ENCODE measurements around the gene CNST.

CNST gene

DNA sequence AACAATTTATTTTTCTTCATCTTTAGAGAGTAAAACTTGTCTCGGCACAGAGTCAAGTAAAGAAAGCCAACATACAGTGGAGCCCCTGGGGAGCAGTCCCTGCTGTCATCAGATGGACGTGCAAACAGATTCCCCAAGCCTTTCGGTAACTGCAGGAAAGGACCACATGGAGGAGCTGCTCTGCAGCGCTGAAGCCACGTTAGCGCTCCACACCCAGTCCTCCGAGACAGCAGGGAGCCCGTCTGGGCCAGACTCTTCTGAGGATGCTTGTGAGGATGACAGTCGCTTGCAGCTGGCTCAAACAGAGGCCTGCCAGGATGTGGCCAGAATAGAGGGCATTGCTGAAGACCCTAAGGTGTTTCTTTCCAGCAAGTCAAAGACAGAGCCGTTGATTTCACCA lies 80.9 kb downstream of the CNST start:
- Histone ChIP-seq H3K27ac (peak overlapping the region in 1 of 2 donors; percentile 55), H3K4me3 (no peak overlapping the region)
- DNase-seq (ENCODE audit: low spot score) = no peak
- TF ChIP-seq, protein P1, sequence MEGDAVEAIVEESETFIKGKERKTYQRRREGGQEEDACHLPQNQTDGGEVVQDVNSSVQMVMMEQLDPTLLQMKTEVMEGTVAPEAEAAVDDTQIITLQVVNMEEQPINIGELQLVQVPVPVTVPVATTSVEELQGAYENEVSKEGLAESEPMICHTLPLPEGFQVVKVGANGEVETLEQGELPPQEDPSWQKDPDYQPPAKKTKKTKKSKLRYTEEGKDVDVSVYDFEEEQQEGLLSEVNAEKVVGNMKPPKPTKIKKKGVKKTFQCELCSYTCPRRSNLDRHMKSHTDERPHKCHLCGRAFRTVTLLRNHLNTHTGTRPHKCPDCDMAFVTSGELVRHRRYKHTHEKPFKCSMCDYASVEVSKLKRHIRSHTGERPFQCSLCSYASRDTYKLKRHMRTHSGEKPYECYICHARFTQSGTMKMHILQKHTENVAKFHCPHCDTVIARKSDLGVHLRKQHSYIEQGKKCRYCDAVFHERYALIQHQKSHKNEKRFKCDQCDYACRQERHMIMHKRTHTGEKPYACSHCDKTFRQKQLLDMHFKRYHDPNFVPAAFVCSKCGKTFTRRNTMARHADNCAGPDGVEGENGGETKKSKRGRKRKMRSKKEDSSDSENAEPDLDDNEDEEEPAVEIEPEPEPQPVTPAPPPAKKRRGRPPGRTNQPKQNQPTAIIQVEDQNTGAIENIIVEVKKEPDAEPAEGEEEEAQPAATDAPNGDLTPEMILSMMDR (IDR thresholded peaks at IDR 0.05) = no peak

DNA sequence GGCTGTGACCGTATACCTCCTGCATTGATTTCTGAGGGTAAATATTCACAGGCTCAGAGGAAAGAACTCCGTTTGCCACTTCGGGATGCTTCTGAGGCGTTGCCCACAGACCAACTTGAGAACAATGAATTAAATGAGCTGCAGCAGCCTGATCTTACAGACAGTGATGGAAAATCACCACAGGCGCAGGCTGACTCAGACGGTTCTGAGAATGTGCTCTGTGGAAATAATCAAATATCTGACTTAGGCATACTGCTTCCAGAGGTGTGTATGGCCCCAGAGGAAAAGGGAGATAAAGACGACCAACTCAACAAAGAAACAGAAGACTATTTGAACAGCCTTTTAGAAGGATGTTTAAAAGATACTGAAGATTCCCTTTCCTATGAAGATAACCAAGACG lies 81.3 kb downstream of the CNST start:
- no peak for DNase-seq (ENCODE audit: low spot score)
- H3K4me3 ChIP-seq = no peak overlapping the region
- H3K27ac ChIP-seq = peak overlapping the region in 1 of 2 donors; percentile 55
- TF ChIP-seq, protein P1 (IDR thresholded peaks at IDR 0.05) = no peak

DNA sequence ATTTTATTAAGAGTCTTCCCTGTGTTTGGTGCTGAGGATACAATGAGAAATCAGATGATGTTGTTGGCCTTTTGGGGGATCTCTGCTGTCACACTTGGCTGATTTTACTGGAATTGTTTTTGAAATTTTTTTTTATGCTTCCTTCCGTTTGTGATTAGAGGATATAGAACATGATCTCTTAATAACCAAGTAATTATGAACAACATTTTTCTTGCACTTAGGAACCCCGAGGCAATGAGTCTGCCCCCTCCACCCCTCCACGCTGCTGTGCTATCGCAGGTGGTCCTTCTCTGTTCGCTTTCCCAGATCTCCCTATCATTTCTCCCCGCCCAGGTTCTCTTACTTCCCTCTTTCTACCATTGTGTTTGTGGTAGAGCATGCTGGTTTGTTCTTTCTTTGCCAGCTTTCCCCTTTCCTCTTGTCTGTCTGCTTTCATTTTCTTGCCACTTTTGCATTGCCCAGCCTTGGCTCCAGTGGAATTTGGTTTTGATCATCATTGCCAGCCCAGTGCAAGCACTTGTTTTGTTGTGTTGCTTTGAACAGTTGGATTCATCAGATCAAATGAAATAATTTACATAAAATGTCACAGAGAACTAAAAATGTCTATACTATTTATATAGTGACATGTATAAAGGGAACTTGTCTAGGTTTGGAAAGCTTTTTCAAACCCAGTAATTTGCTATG lies 84.9 kb downstream of the CNST start:
- no peak for DNase-seq (ENCODE audit: low spot score)
- TF ChIP-seq, protein P1 (IDR thresholded peaks at IDR 0.05) = no peak
- Histone ChIP-seq H3K4me3 (no peak overlapping the region), H3K27ac (no peak overlapping the region)

DNA sequence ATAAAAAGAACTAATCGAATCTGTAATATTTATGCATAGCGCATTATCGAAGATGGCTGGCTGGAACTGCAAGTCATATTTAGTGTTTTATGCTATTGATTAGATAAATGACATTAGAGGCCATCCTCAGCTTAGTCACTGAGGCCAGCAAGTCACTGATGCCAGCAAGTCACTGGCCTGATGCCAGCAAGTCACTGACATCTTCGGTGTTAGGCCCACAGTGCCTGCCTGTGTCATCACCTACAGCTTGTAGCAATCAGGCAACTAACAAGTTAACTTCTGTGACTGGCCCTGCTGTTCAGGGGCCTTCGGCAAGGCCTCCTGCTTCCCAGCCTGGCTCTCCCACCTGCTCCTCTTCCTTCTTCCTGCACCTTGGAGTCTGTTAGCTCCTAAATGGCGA lies 92.3 kb downstream of the CNST start:
- H3K27ac ChIP-seq = no peak overlapping the region
- no peak for DNase-seq (ENCODE audit: low spot score)
- TF ChIP-seq, protein P1 (IDR thresholded peaks at IDR 0.05) = no peak
- no peak overlapping the region for H3K4me3 ChIP-seq

DNA sequence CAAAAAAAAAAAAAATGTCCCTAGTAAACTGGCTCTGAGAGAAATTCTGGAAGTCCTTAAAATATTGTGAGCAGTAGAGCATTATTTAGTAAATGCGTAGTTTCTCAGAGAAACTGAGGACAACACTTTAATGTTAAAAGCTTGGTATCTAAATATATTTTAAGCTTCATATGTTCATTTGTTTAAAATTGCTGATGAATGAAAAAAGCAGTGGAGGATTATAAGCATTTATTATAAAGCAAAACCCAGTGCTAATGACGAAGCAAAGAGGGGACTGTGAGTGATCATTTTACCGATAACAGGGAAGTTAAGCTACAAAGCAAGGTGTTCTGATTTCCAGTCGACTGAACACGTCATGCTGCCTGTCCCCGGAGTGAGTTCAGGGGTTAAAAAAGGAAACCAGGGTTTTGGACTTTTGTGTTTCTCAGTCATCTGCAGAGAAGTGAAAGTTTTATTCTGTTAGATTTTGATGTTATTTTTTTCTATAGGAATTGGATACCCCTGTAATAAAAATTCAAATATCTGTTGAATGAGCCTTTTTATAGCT lies 93.4 kb downstream of the CNST start:
- no peak for DNase-seq (ENCODE audit: low spot score)
- TF ChIP-seq, protein P1 (IDR thresholded peaks at IDR 0.05) = no peak
- Histone ChIP-seq H3K4me3 (no peak overlapping the region), H3K27ac (no peak overlapping the region)

DNA sequence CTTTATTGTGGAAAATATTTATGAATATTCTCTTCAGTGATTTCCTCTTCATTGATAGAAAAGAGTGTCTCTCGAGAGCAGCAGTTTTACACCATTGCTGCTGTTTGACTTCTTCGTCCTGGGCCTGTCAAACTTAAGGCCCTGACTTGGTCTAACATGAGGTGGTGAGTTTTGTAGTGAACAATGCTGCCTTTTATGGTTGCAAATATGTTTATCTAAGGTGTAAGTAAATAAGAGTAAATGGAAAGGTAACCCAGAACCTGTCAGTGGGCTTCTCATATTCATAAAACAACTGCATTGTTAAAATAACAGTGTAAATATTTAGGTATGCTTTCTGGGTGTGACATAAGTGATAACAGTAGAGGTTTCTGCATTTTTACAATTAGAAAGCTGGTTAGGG lies 95.2 kb downstream of the CNST start:
- no peak for DNase-seq (ENCODE audit: low spot score)
- Histone ChIP-seq H3K4me3 (no peak overlapping the region), H3K27ac (no peak overlapping the region)
- TF ChIP-seq, protein P1 (IDR thresholded peaks at IDR 0.05) = no peak

DNA sequence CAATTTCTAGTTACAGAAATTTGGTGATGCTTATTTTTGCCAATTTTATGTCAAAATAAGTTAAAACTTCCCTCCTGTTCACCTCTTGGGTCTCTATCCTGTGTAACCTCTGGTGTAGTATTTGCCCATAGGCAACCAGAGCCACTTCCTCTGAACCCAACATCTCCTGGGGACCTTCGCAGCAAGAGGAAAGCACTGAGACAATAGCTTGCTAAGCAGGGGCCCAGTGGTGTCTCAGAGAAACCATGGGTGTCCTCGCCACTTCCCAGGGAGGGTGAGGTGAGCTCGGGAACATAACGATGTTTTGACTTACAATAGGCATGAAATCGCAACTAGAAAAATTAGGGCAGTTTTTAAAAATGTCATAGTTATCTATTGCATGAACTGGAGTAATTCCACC lies 101.5 kb downstream of the CNST start:
- no peak for DNase-seq (ENCODE audit: low spot score)
- Histone ChIP-seq H3K4me3 (no peak overlapping the region), H3K27ac (no peak overlapping the region)
- TF ChIP-seq, protein P1 (IDR thresholded peaks at IDR 0.05) = no peak

All from coronary artery (tissue), 2 donors.